IPS-20b (cell line): ENCODE data around the gene HRC.

Experiments
- H3K27ac ChIP-seq: one replicate; pipeline ENCODE4 v1.5.1; 2013; ENCODE audit warnings: low read length
- H3K27me3 ChIP-seq: 2 replicates; pipeline ENCODE4 v1.6.1; 2013; ENCODE audit warnings: mild to moderate bottlenecking, low read length, inconsistent platforms; ENCODE audit not compliant: insufficient read depth
- H3K36me3 ChIP-seq: 2 replicates; pipeline ENCODE4 v1.6.1; 2013; ENCODE audit warnings: low read depth, mild to moderate bottlenecking, inconsistent platforms, low read length, moderate library complexity; ENCODE audit not compliant: insufficient read depth
- H3K4me1 ChIP-seq: 2 replicates; pipeline ENCODE4 v1.6.1; 2013; ENCODE audit warnings: mild to moderate bottlenecking, control low read depth, inconsistent platforms, low read length, moderate library complexity; ENCODE audit not compliant: insufficient read depth
- H3K4me3 ChIP-seq: 2 replicates; pipeline ENCODE4 v1.5.1; 2013; ENCODE audit warnings: mild to moderate bottlenecking, low read length, inconsistent platforms
- H3K9ac ChIP-seq: 2 replicates; pipeline ENCODE4 v1.6.1; 2013; ENCODE audit warnings: low read depth, mild to moderate bottlenecking, inconsistent platforms, low read length, moderate library complexity
- H3K9me3 ChIP-seq: 2 replicates; pipeline ENCODE4 v1.6.1; 2013; ENCODE audit warnings: mild to moderate bottlenecking, low read depth, low read length, inconsistent platforms; ENCODE audit not compliant: insufficient read depth

Gene HRC

GRCh38 chr19:49155005-49155819 is at the start of gene HRC:
Gene HRC (minus strand): TSS chr19:49155396. CDS start chr19:49155237, 159 bp downstream.
- Histone ChIP-seq H3K36me3 (no peaks in the 10 kb centered on the region), H3K4me3 (no peak within 1 kb of the TSS), H3K9ac (no peak within 1 kb of the TSS), H3K4me1 (peaks cover 4% of the 10 kb centered on the region; the same call in 1 of the 2 replicates), H3K27me3 (peaks cover 52% of the 10 kb centered on the region), H3K27ac (no peak within 1 kb of the TSS), H3K9me3 (no peaks in the 10 kb centered on the region)

- Histone ChIP-seq H3K27me3 (no peaks in the 10 kb centered on the region), H3K4me1 (no peaks in the 10 kb centered on the region), H3K9ac (no peak overlapping the region), H3K27ac (no peak overlapping the region), H3K4me3 (no peak overlapping the region), H3K9me3 (no peaks in the 10 kb centered on the region), H3K36me3 (no peaks in the 10 kb centered on the region; the same call in 1 of the 2 replicates)
Measured at GRCh38 chr19:49201042-49201441, 45.8 kb upstream of the HRC start.

- Histone ChIP-seq H3K9me3 (no peaks in the 10 kb centered on the region), H3K36me3 (no peaks in the 10 kb centered on the region; the same call in 1 of the 2 replicates), H3K27ac (no peak overlapping the region), H3K9ac (no peak overlapping the region), H3K4me3 (no peak overlapping the region), H3K27me3 (no peaks in the 10 kb centered on the region), H3K4me1 (no peaks in the 10 kb centered on the region)
Measured at GRCh38 chr19:49200238-49200862, 45.2 kb upstream of the HRC start.

GRCh38 chr19:49196527-49197240 is 41.5 kb upstream of the HRC start:
- Histone ChIP-seq H3K9ac (no peak overlapping the region), H3K36me3 (no peaks in the 10 kb centered on the region), H3K27ac (no peak overlapping the region), H3K4me1 (no peaks in the 10 kb centered on the region), H3K4me3 (no peak overlapping the region), H3K27me3 (no peaks in the 10 kb centered on the region), H3K9me3 (no peaks in the 10 kb centered on the region)

GRCh38 chr19:49194408-49194807 is 39.2 kb upstream of the HRC start:
- Histone ChIP-seq H3K4me3 (no peak overlapping the region), H3K27me3 (no peaks in the 10 kb centered on the region), H3K36me3 (no peaks in the 10 kb centered on the region), H3K27ac (no peak overlapping the region), H3K4me1 (no peaks in the 10 kb centered on the region), H3K9ac (no peak overlapping the region), H3K9me3 (no peaks in the 10 kb centered on the region)

GRCh38 chr19:49193822-49194394 is 38.7 kb upstream of the HRC start:
- Histone ChIP-seq H3K9me3 (no peaks in the 10 kb centered on the region), H3K4me3 (no peak overlapping the region), H3K27me3 (no peaks in the 10 kb centered on the region), H3K4me1 (no peaks in the 10 kb centered on the region), H3K9ac (no peak overlapping the region), H3K36me3 (no peaks in the 10 kb centered on the region; the same call in 1 of the 2 replicates), H3K27ac (no peak overlapping the region)

GRCh38 chr19:49190781-49191180 is 35.6 kb upstream of the HRC start:
- H3K9me3 ChIP-seq: no peaks in the 10 kb centered on the region
- no peaks in the 10 kb centered on the region; the same call in 1 of the 2 replicates for H3K36me3 ChIP-seq
- no peaks in the 10 kb centered on the region for H3K4me1 ChIP-seq
- H3K27me3 ChIP-seq: no peaks in the 10 kb centered on the region
- no peak overlapping the region for H3K9ac ChIP-seq
- no peak overlapping the region for H3K4me3 ChIP-seq
- H3K27ac ChIP-seq: no peak overlapping the region

- H3K36me3 ChIP-seq: no peaks in the 10 kb centered on the region; the same call in 1 of the 2 replicates
- H3K9me3 ChIP-seq: no peaks in the 10 kb centered on the region
- no peak overlapping the region for H3K4me3 ChIP-seq
- H3K9ac ChIP-seq: no peak overlapping the region
- H3K4me1 ChIP-seq: no peaks in the 10 kb centered on the region
- H3K27ac ChIP-seq: no peak overlapping the region
- no peaks in the 10 kb centered on the region for H3K27me3 ChIP-seq
Measured at GRCh38 chr19:49189259-49189658, 34.1 kb upstream of the HRC start.

- no peak overlapping the region for H3K9ac ChIP-seq
- no peak overlapping the region for H3K27ac ChIP-seq
- no peaks in the 10 kb centered on the region for H3K4me1 ChIP-seq
- no peaks in the 10 kb centered on the region for H3K9me3 ChIP-seq
- H3K4me3 ChIP-seq: no peak overlapping the region
- H3K36me3 ChIP-seq: no peaks in the 10 kb centered on the region; the same call in 1 of the 2 replicates
- no peaks in the 10 kb centered on the region for H3K27me3 ChIP-seq
Measured at GRCh38 chr19:49188626-49189200, 33.5 kb upstream of the HRC start.

- Histone ChIP-seq H3K27ac (no peak overlapping the region), H3K36me3 (no peaks in the 10 kb centered on the region; the same call in 1 of the 2 replicates), H3K9ac (no peak overlapping the region), H3K4me1 (no peaks in the 10 kb centered on the region), H3K27me3 (no peaks in the 10 kb centered on the region), H3K9me3 (no peaks in the 10 kb centered on the region), H3K4me3 (no peak overlapping the region)
Measured at GRCh38 chr19:49186108-49186507, 30.9 kb upstream of the HRC start.

- H3K9me3 ChIP-seq: no peaks in the 10 kb centered on the region
- H3K9ac ChIP-seq: no peak overlapping the region
- H3K4me1 ChIP-seq: no peaks in the 10 kb centered on the region
- H3K4me3 ChIP-seq: no peak overlapping the region
- no peak overlapping the region for H3K27ac ChIP-seq
- no peaks in the 10 kb centered on the region for H3K36me3 ChIP-seq
- H3K27me3 ChIP-seq: no peaks in the 10 kb centered on the region
Measured at GRCh38 chr19:49182848-49183375, 27.7 kb upstream of the HRC start.
